ENCODE data around the gene TNFSF13.
"Not testable (repeated sequence)": the region's sequence is repeated elsewhere in the genome, so short reads cannot be mapped to it uniquely, and the experiment has no call there.

Gene TNFSF13

DNA sequence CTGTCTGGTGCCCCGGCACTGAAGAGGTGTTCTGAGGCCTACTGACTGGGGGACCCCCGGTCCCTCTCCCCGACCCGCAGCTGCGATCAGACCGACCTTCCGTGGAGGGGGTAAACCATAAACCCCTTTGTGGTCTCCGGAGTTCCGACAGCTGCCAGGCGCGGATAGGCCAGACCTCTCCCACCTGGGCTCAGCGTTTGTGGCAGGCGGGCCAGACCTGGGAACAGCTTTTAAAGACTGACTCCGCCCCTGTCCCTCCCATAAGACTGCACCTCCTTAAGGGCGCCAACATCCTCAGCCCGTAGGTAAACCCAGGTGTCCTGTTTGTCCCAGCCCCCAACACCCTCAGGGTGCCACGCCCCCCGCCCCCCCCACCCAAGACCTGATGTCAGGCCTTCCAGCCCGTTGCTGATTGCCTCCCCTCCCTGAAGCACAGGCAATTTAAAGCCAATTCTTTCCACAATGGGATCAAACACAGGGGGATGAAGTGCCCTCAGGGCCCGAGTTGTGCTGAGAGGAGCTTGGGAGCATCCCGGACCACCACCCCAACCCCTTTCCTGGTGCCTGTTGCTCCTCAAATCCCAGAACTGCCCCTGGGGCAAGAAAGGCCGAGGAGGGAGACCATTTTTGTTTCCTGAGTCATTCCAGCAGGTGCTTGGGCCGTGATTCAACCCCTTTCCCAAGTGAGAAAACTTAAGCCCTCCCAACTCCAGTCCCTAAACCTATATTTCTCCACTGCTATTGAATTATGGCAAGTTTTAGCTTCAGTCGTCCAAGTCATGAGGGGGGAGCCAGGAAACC is 31.5 kb downstream of the TNFSF13 start, which contains the start of gene SOX15:
Gene SOX15, minus strand, starts transcription at position 204 of the 801 bp plus-strand sequence. CDS start 418 bp downstream, outside the sequence.
- TF ChIP-seq, protein P1, sequence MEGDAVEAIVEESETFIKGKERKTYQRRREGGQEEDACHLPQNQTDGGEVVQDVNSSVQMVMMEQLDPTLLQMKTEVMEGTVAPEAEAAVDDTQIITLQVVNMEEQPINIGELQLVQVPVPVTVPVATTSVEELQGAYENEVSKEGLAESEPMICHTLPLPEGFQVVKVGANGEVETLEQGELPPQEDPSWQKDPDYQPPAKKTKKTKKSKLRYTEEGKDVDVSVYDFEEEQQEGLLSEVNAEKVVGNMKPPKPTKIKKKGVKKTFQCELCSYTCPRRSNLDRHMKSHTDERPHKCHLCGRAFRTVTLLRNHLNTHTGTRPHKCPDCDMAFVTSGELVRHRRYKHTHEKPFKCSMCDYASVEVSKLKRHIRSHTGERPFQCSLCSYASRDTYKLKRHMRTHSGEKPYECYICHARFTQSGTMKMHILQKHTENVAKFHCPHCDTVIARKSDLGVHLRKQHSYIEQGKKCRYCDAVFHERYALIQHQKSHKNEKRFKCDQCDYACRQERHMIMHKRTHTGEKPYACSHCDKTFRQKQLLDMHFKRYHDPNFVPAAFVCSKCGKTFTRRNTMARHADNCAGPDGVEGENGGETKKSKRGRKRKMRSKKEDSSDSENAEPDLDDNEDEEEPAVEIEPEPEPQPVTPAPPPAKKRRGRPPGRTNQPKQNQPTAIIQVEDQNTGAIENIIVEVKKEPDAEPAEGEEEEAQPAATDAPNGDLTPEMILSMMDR (IDR thresholded peaks at IDR 0.05; ENCODE audit: low read depth, low read length): no peak
- no peak within 1 kb of the TSS for H3K4me3 ChIP-seq (ENCODE audit: low read depth, low read length)

DNA sequence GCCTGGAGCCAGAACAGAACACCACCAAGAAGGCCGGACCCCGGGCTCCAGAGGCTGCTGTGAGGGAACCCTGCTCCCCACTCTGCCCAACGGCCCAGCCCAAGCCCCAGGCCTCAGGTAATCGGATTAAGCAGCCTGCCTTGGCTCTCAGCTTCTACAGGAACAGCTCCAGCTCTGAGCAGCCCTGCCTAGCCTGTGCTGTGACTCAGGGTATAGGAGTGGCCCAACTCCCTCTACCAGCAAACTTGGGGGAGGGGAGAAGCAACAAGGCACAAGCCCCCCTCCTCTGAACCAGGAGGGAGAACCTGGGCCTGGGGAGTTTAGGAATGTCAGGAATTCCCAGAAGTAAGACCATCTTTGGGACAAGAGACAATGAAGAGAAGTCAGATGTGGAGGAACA is 32.2 kb downstream of the TNFSF13 start:
- H3K4me3 ChIP-seq (ENCODE audit: low read depth, low read length): no peak overlapping the region
- TF ChIP-seq, protein P1 (IDR thresholded peaks at IDR 0.05; ENCODE audit: low read depth, low read length): no peak

DNA sequence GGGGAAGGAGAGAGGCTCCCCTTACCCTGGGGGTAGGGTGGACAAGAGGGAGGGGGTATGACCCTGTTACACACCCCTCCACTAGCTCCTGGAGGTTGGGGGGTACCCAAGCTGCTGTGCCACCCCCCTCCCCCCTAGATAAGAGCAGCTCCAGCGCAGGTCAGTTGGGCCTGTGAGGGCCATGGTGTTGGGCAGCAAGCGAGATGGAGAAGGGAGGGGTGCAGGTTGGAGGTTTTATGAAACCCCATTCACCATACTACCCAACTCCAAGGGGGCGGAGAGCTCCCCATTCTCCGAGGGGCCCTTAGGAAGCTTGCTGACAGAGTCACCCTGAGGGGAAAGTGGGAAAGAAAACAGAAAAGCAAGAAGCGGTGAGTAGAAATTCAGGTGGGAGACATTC is 33.0 kb downstream of the TNFSF13 start:
- TF ChIP-seq, protein P1 (IDR thresholded peaks at IDR 0.05; ENCODE audit: low read depth, low read length): no peak
- H3K4me3 ChIP-seq (ENCODE audit: low read depth, low read length): no peak overlapping the region

DNA sequence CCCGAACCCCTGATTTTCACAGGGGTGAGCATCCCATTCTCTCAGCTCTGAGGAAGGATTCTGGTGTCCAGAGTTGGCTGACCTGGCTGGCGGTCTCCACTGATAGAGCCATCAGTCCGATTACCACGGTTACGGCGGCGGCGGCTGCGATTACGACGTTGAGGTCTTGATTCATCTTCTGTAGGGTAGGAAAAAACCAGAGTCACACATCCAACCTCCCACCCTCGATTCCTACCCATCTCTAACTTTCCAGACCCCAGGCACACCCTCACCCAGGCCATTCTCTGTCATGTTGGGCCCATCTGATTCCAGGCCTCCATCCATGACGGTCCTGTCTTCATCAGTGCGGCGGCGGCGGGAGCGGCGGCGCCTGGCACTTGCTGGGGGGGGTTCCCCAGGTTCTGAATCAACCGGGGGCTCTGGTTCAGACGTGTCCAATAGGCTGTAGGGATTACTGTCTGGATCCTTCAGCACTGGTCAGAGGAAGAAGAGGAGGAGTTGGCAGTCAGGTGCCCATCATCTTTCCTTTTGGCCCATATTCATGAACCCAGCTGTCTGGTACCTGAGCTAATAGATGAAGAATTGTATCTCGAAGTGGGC is 34.0 kb downstream of the TNFSF13 start:
- no peak overlapping the region for H3K4me3 ChIP-seq (ENCODE audit: low read depth, low read length)
- TF ChIP-seq, protein P1 (IDR thresholded peaks at IDR 0.05; ENCODE audit: low read depth, low read length): no peak

DNA sequence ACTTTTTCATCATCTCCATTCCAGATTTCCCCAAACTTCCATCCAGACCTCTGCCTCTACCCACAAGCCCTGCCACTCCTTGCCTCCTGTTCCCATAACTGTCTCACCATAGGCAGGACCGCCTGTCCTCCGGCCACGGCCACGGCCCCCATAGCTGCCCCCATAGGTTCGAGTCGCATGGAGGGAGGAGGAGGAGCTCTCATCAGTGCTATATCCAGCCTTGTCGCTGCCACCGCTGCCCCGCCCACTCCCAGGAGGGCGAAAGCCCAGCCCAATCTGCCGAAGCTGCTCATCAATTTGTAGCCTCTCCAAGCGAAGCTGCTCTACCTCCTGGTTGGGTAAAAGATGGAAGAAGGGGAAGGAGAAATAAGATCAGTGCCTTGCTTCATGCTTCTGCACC is 34.7 kb downstream of the TNFSF13 start:
- TF ChIP-seq, protein P1 (IDR thresholded peaks at IDR 0.05; ENCODE audit: low read depth, low read length): no peak
- H3K4me3 ChIP-seq (ENCODE audit: low read depth, low read length): no peak overlapping the region

DNA sequence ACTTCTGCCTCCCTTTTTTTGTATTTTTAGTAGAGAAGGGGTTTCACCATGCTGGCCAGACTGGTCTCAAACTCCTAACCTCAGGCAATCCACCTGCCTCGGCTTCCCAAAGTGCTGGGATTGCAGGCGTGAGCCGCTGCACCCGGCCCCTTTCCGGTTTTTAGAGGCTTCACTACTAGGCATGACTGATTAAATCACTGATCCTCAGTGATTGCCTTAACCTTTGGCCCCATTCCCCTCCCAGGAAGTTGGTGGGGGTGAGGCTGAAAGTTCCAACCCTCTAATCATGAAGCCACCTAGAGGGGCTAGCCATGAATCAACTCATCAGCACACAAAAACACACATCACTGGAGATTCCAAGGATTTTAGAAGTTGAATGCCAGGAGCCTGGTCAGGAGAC is 39.0 kb downstream of the TNFSF13 start:
- H3K4me3 ChIP-seq (ENCODE audit: low read depth, low read length): not testable (repeated sequence)

DNA sequence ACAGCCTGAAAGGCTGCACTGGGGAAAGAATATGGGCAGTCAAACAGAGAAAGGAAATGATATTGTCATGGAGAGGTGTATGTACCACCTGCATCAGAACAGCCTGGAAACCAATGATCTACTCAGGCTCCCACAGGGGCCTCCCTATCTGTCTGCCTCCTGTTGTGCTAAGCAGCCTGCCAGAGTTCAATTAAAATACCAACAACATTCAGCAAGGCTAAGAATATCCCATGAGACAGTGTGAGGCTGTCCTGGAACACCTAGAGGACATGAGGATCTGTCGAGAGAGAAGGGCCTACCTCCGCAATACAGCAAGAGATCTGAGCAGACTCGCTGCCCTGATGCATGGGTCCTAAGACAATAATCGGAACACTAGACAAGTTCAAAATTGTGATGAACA is 47.7 kb downstream of the TNFSF13 start:
- TF ChIP-seq, protein P1 (IDR thresholded peaks at IDR 0.05; ENCODE audit: low read depth, low read length): no peak
- H3K4me3 ChIP-seq (ENCODE audit: low read depth, low read length): no peak overlapping the region
